Adrenal gland (tissue), 19 donors: ENCODE data around the gene CALHM4. TPM values are rescaled to one million over a fixed set of nuclear protein-coding genes. Genes with fewer than 3 reads are reported as not detected.

Experiments
- DNase-seq, 7 donors: peaks; one replicate each; pipeline ENCODE4 v3.0.0-alpha.2; 2019 to 2020
- H3K27ac ChIP-seq, 5 donors: fragments of 200-600 bp; sonication (generic) in 4 of 5; 1 replicate in 3 of 5; 2 replicates in 2 of 5; pipeline versions ENCODE4 v1.5.1 to v1.8.0; 2016 to 2020; ENCODE audit warnings: mild to moderate bottlenecking in 1 of 5
- H3K27me3 ChIP-seq: fragments of 200-600 bp; 2 replicates; pipeline ENCODE4 v1.8.0; 2021
- H3K36me3 ChIP-seq, 2 donors: fragments of 200-600 bp; replicated peaks in 1 of 2; 1 replicate in 1 of 2; 2 replicates in 1 of 2; pipeline versions ENCODE4 v1.5.1 to v1.8.0; 2018 to 2022
- H3K4me1 ChIP-seq, 2 donors: fragments of 200-600 bp; replicated peaks in 1 of 2; 1 replicate in 1 of 2; 2 replicates in 1 of 2; pipeline versions ENCODE4 v1.5.1 to v1.8.0; 2018 to 2021
- H3K4me3 ChIP-seq, 4 donors: fragments of 200-600 bp; sonication (generic) in 3 of 4; one replicate each; pipeline ENCODE4 v1.5.1; 2016 to 2018
- H3K9me3 ChIP-seq, 3 donors: fragments of 200-600 bp; sonication (generic) in 1 of 3; replicated peaks in 1 of 3; 1 replicate in 2 of 3; 2 replicates in 1 of 3; pipeline versions ENCODE4 v1.5.1 to v1.8.0; 2016 to 2021
- POLR2A ChIP-seq, 2 donors: fragments of 450-650 bp; IDR thresholded peaks; one replicate each; pipeline ENCODE4 v1.6.1; 2017; ENCODE audit warnings: antibody characterized with exemption in 2 of 2, mild to moderate bottlenecking in 2 of 2, moderate library complexity in 1 of 2
- WGBS, 4 donors: extraction: QIAGEN DNeasy Blood & Tissue Kit in 2 of 4; methylation state at CpG; one replicate each; pipeline versions ENCODE4 v1.1.5 to v1.1.7; 2013 to 2017; 5-methylcytosine and 5-hydroxymethylcytosine counted together
- intact Hi-C, 2 donors: fragments of 100-400 bp; cut with DNase I; formaldehyde crosslinking; loops; one replicate each; pipeline versions ENCODE4 v1.14.1 to v1.15.0; 2022 to 2023
- long read RNA-seq, 10 donors: library from polyadenylated mRNA in 3 of 10; unstranded in 2 of 10; stranded (forward) in 1 of 10; transcript quantifications; one replicate each; pipeline ENCODE4 v2.0.0 and lab custom pipeline, GENCODE V29; 2021 to 2026
- polyA plus RNA-seq, 3 donors: library from polyadenylated mRNA; stranded (reverse); fragments of 200-250 nt in 2 of 3; fragments of 350-450 nt in 1 of 3; fragmentation: Illumina TruSeq in 1 of 3; extraction: RNeasy Lipid Tissue Mini Kit (QIAGEN cat#74804) in 1 of 3; gene quantifications; one replicate each; pipeline ENCODE4 v1.2.3, GENCODE V29; 2013 to 2014
- total RNA-seq, 9 donors: library from RNA; depleted of rRNA in 4 of 9; stranded (reverse); fragments of >200 nt in 4 of 9; fragments of 120-200 nt in 1 of 9; fragmentation: NEBNext Ultra II Directional in 1 of 9; extraction: Animal tissue kit (Norgen Biotek cat#: 25700) in 1 of 9; gene quantifications; one replicate each; pipeline versions ENCODE4 v1.1.0 to v1.2.4, GENCODE V29; 2013 to 2023
- TF ChIP-seq, protein P1 (sequence below), 6 experiments: fragments of 450-650 bp in 4 of 6; fragments of 200-600 bp in 2 of 6; sonication (generic) in 1 of 6; IDR thresholded peaks; 1 replicate in 5 of 6; 2 replicates in 1 of 6; pipeline versions ENCODE4 v1.5.1 to v1.8.0; 2016 to 2021; ENCODE audit warnings: antibody characterized with exemption in 6 of 6, mild to moderate bottlenecking in 2 of 6, moderate library complexity in 1 of 6
- donor health status: healthy with polysubstance abuse.
- donor health status: Bipolar disorder and iron deficiency.
- donor health status: DM: yes; HTN: yes; CAD: no.
- donor health status: DM: no; HTN: no; CAD: no.
- donor health status: DM: no; HTN: no; CAD: no.
- donor health status: DM: yes; HTN: yes; CAD: no.

Gene CALHM4
- total RNA-seq: under 1 TPM in 1 of 9 donors, not detected in 8; 0.28 TPM
- polyA plus RNA-seq: not detected
- long read RNA-seq, donor 1: 0 reads
- long read RNA-seq, donor 2: 0 reads
- long read RNA-seq, donor 3: 0 reads
- long read RNA-seq, donor 4: 0 reads
- long read RNA-seq, donor 5: 0 reads
- long read RNA-seq, donor 6: 0 reads
- long read RNA-seq, donor 7: 0 reads
- long read RNA-seq, donor 8: 0 reads
- long read RNA-seq, donor 9: 0 reads
- long read RNA-seq, donor 10: 0 reads

GRCh38 chr6:116553451-116553850, at the start of gene CALHM4:
Gene CALHM4, plus strand, starts transcription at chr6:116553751. Its CDS starts 43 bp downstream, at chr6:116553794.
- no peaks in the 10 kb centered on the region for H3K27me3 ChIP-seq
- H3K27ac ChIP-seq: no peak within 1 kb of the TSS
- H3K4me3 ChIP-seq: no peak within 1 kb of the TSS
- H3K9me3 ChIP-seq: no peaks in the 10 kb centered on the region
- H3K4me1 ChIP-seq: peaks cover 0 to 12% of the 10 kb centered on the region in 2 donors
- TF ChIP-seq, protein P1, sequence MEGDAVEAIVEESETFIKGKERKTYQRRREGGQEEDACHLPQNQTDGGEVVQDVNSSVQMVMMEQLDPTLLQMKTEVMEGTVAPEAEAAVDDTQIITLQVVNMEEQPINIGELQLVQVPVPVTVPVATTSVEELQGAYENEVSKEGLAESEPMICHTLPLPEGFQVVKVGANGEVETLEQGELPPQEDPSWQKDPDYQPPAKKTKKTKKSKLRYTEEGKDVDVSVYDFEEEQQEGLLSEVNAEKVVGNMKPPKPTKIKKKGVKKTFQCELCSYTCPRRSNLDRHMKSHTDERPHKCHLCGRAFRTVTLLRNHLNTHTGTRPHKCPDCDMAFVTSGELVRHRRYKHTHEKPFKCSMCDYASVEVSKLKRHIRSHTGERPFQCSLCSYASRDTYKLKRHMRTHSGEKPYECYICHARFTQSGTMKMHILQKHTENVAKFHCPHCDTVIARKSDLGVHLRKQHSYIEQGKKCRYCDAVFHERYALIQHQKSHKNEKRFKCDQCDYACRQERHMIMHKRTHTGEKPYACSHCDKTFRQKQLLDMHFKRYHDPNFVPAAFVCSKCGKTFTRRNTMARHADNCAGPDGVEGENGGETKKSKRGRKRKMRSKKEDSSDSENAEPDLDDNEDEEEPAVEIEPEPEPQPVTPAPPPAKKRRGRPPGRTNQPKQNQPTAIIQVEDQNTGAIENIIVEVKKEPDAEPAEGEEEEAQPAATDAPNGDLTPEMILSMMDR (IDR thresholded peaks at IDR 0.05): no peak
- no peak for TF ChIP-seq POLR2A (IDR thresholded peaks at IDR 0.05)
- intact Hi-C loops: no loop called here
- no peak for DNase-seq
- no peaks in the 10 kb centered on the region for H3K36me3 ChIP-seq

GRCh38 chr6:116507324-116507723, 46.2 kb upstream of the CALHM4 start:
- Histone ChIP-seq H3K4me1 (no peaks in the 10 kb centered on the region), H3K9me3 (no peaks in the 10 kb centered on the region), H3K27ac (no peak overlapping the region), H3K36me3 (no peaks in the 10 kb centered on the region), H3K27me3 (no peaks in the 10 kb centered on the region), H3K4me3 (no peak overlapping the region)
- intact Hi-C loops: no loop called here
- TF ChIP-seq POLR2A (IDR thresholded peaks at IDR 0.05): no peak
- TF ChIP-seq, protein P1 (IDR thresholded peaks at IDR 0.05): no peak
- 71 to 82% (median 79%) methylated on average over 3 of the region's 3 CpGs for WGBS, 4 donors
- no peak for DNase-seq

GRCh38 chr6:116508527-116508926, 45.0 kb upstream of the CALHM4 start:
- H3K9me3 ChIP-seq: no peaks in the 10 kb centered on the region
- no peaks in the 10 kb centered on the region for H3K27me3 ChIP-seq
- intact Hi-C loops: no loop called here
- DNase-seq: no peak
- no peak for TF ChIP-seq POLR2A (IDR thresholded peaks at IDR 0.05)
- TF ChIP-seq, protein P1 (IDR thresholded peaks at IDR 0.05): no peak
- H3K27ac ChIP-seq: no peak overlapping the region
- H3K4me3 ChIP-seq: no peak overlapping the region
- H3K36me3 ChIP-seq: no peaks in the 10 kb centered on the region
- no peaks in the 10 kb centered on the region for H3K4me1 ChIP-seq

- DNase-seq: peak in 6 of 7 donors; percentile 30 to 68 (median 43)
- Histone ChIP-seq H3K27me3 (no peaks in the 10 kb centered on the region), H3K9me3 (no peaks in the 10 kb centered on the region), H3K36me3 (no peaks in the 10 kb centered on the region), H3K4me3 (peak within 1 kb of the TSS in 1 of 4 donors; percentile 32), H3K27ac (peak within 1 kb of the TSS in 4 of 5 donors; percentile 33 to 83 (median 55)), H3K4me1 (no peaks in the 10 kb centered on the region)
- intact Hi-C loops: no loop called here
- WGBS, 4 donors: 42 to 51% (median 46%) methylated on average over 9 to 10 of the region's 10 CpGs
- TF ChIP-seq POLR2A (IDR thresholded peaks at IDR 0.05): peak in 1 of 2 donors; percentile 24
- TF ChIP-seq, protein P1 (IDR thresholded peaks at IDR 0.05): peak; percentile 37 to 70 (median 60)
Measured at GRCh38 chr6:116511424-116512110, 42.0 kb upstream of the CALHM4 start, which contains the start of gene CALHM5. Gene CALHM5, plus strand, starts transcription at chr6:116511639. Its CDS starts 58 bp downstream, at chr6:116511697.
